Sigmoid colon (tissue), 4 donors: Measurements from ENCODE around the gene WDR1.

Experiments
- EP300 ChIP-seq, 4 donors: sonication (generic); formaldehyde crosslinking; IDR thresholded peaks; one replicate each; pipeline ENCODE4 v1.6.1; 2017; ENCODE audit warnings: antibody characterized with exemption in 4 of 4
- POLR2A ChIP-seq, 2 donors: fragments of 450-650 bp; IDR thresholded peaks; one replicate each; pipeline ENCODE4 v1.6.1; 2016; ENCODE audit warnings: antibody characterized with exemption in 2 of 2, mild to moderate bottlenecking in 2 of 2, moderate library complexity in 2 of 2
- POLR2AphosphoS5 ChIP-seq, 4 donors: sonication (generic); formaldehyde crosslinking; IDR thresholded peaks; one replicate each; pipeline ENCODE4 v1.6.1; 2017; ENCODE audit warnings: antibody characterized with exemption in 4 of 4
- TF ChIP-seq, protein P1 (sequence below), 4 experiments: fragments of 450-650 bp in 3 of 4; fragments of 200-600 bp in 1 of 4; IDR thresholded peaks; one replicate each; pipeline ENCODE4 v1.5.1; 2016 to 2019; ENCODE audit warnings: antibody characterized with exemption in 4 of 4, mild to moderate bottlenecking in 3 of 4, moderate library complexity in 2 of 4

DNA sequence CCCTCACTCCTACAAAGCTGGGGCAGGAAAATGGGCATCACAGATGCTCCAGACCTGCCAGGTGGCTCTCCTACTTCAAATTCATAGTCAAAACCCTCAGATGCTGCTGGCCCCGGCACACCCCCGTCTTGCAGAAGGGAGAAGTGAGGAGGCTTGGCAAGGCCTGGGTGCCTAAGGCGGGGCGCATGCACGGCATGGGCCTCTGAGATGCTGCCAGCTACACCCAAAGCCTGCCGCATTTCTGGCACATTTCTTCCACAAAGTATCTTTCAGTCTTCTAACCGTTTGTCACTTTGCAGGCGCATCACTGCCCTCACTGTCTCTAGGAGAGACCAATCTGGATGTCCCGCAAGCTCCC, 19.6 kb downstream of the WDR1 start:
- TF ChIP-seq, protein P1, sequence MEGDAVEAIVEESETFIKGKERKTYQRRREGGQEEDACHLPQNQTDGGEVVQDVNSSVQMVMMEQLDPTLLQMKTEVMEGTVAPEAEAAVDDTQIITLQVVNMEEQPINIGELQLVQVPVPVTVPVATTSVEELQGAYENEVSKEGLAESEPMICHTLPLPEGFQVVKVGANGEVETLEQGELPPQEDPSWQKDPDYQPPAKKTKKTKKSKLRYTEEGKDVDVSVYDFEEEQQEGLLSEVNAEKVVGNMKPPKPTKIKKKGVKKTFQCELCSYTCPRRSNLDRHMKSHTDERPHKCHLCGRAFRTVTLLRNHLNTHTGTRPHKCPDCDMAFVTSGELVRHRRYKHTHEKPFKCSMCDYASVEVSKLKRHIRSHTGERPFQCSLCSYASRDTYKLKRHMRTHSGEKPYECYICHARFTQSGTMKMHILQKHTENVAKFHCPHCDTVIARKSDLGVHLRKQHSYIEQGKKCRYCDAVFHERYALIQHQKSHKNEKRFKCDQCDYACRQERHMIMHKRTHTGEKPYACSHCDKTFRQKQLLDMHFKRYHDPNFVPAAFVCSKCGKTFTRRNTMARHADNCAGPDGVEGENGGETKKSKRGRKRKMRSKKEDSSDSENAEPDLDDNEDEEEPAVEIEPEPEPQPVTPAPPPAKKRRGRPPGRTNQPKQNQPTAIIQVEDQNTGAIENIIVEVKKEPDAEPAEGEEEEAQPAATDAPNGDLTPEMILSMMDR (IDR thresholded peaks at IDR 0.05): no peak
- TF ChIP-seq EP300 (IDR thresholded peaks at IDR 0.05) (no peak), POLR2A (IDR thresholded peaks at IDR 0.05) (no peak), POLR2AphosphoS5 (IDR thresholded peaks at IDR 0.05) (no peak)
